HEK293 (cell line): ENCODE results near the gene CEP83.

ENCODE experiments used
- CTCF ChIA-PET: fragments of 350-600 bp; formaldehyde crosslinking; extraction: SDS; loops from one replicate; lab custom pipeline; 2021; ENCODE audit warnings: antibody characterized with exemption; lab: Yijun Ruan, JAX
- POLR2A ChIA-PET: fragments of 300-600 bp; formaldehyde crosslinking; extraction: SDS; loops from one replicate; lab custom pipeline; 2020; ENCODE audit warnings: antibody characterized with exemption, inconsistent platforms; lab: Yijun Ruan, JAX
- H3K27ac ChIP-seq: fragments of 200-500 bp; sonication (Bioruptor generic); 2 replicates; pipeline ENCODE4 v1.5.1; 2014; ENCODE audit warnings: low read depth, low read length, control low read depth, inconsistent platforms; ENCODE audit errors: extremely low read depth
- H3K36me3 ChIP-seq, 2 experiments: fragments of 200-500 bp in 1 of 2; sonication (Bioruptor generic) in 1 of 2; 1 replicate in 1 of 2; 2 replicates in 1 of 2; pipeline ENCODE4 v1.5.1; 2014 to 2017; ENCODE audit warnings: inconsistent platforms in 2 of 2, low read length in 2 of 2; ENCODE audit not compliant: control insufficient read depth in 2 of 2, insufficient read depth in 1 of 2
- H3K4me1 ChIP-seq: fragments of 200-500 bp; sonication (Bioruptor generic); 2 replicates; pipeline ENCODE4 v1.5.1; 2014; ENCODE audit warnings: mild to moderate bottlenecking, low read length, inconsistent platforms; ENCODE audit not compliant: control insufficient read depth, insufficient read depth
- H3K4me3 ChIP-seq: 2 replicates; pipeline ENCODE4 v1.5.1; 2011; ENCODE audit warnings: low read depth, mild to moderate bottlenecking, control low read depth, low read length, moderate library complexity
- H3K9me3 ChIP-seq: fragments of 200-500 bp; sonication (Bioruptor generic); 2 replicates; pipeline ENCODE4 v1.5.1; 2014; ENCODE audit warnings: low read depth, low read length, inconsistent platforms; ENCODE audit not compliant: control insufficient read depth, insufficient read depth
- CTCF ChIP-seq: fragments of 450-650 bp; formaldehyde crosslinking; IDR thresholded peaks from 2 replicates; pipeline ENCODE4 v1.5.1; 2016; ENCODE audit warnings: missing biosample characterization, missing genetic modification characterization
- GLI2 ChIP-seq: fragments of 450-650 bp; formaldehyde crosslinking; IDR thresholded peaks from 2 replicates; pipeline ENCODE4; 2017; ENCODE audit warnings: missing biosample characterization, missing genetic modification characterization, low read depth, borderline replicate concordance
- KLF7 ChIP-seq: fragments of 450-650 bp; formaldehyde crosslinking; IDR thresholded peaks from 2 replicates; pipeline ENCODE4 v1.5.1; 2016; ENCODE audit warnings: missing biosample characterization, missing genetic modification characterization, borderline replicate concordance
- OVOL3 ChIP-seq: fragments of 450-650 bp; formaldehyde crosslinking; IDR thresholded peaks from 2 replicates; pipeline ENCODE4 v1.5.1; 2016; ENCODE audit warnings: missing biosample characterization, missing genetic modification characterization
- SP2 ChIP-seq: fragments of 450-650 bp; formaldehyde crosslinking; IDR thresholded peaks from 2 replicates; pipeline ENCODE4 v1.5.1; 2016; ENCODE audit warnings: missing biosample characterization, missing genetic modification characterization
- WT1 ChIP-seq: fragments of 450-650 bp; formaldehyde crosslinking; IDR thresholded peaks from 2 replicates; pipeline ENCODE4 v1.5.1; 2016; ENCODE audit warnings: missing biosample characterization, missing genetic modification characterization
- ZNF132 ChIP-seq: fragments of 450-650 bp; formaldehyde crosslinking; IDR thresholded peaks from 2 replicates; pipeline ENCODE4 v1.5.1; 2017; ENCODE audit warnings: missing biosample characterization, missing genetic modification characterization, borderline replicate concordance
- ZNF138 ChIP-seq: fragments of 450-650 bp; formaldehyde crosslinking; IDR thresholded peaks from 2 replicates; pipeline ENCODE4 v1.5.1; 2016; ENCODE audit warnings: missing biosample characterization, missing genetic modification characterization, borderline replicate concordance
- ZNF416 ChIP-seq: fragments of 450-650 bp; formaldehyde crosslinking; IDR thresholded peaks from 2 replicates; pipeline ENCODE4 v1.5.1; 2016; ENCODE audit warnings: missing biosample characterization, missing genetic modification characterization
- ZNF48 ChIP-seq: fragments of 450-650 bp; formaldehyde crosslinking; IDR thresholded peaks from 2 replicates; pipeline ENCODE4 v1.5.1; 2016; ENCODE audit warnings: missing biosample characterization, missing genetic modification characterization
- ZNF518A ChIP-seq: fragments of 450-650 bp; formaldehyde crosslinking; conservative IDR thresholded peaks from 2 replicates; pipeline ENCODE4 v1.5.1; 2016; ENCODE audit warnings: low read depth, missing biosample characterization, missing genetic modification characterization
- ZNF521 ChIP-seq: fragments of 450-650 bp; formaldehyde crosslinking; IDR thresholded peaks from 2 replicates; pipeline ENCODE4 v1.5.1; 2017; ENCODE audit warnings: missing biosample characterization, mild to moderate bottlenecking, missing genetic modification characterization
- ZNF677 ChIP-seq: fragments of 450-650 bp; IDR thresholded peaks from 2 replicates; pipeline ENCODE4 v1.5.0; 2018; ENCODE audit warnings: missing biosample characterization, mild to moderate bottlenecking, missing genetic modification characterization, moderate library complexity
- ZNF747 ChIP-seq: fragments of 450-650 bp; formaldehyde crosslinking; IDR thresholded peaks from 2 replicates; pipeline ENCODE4 v1.5.1; 2016; ENCODE audit warnings: missing biosample characterization, missing genetic modification characterization
- ZNF76 ChIP-seq: fragments of 450-650 bp; formaldehyde crosslinking; IDR thresholded peaks from 2 replicates; pipeline ENCODE4; 2016; ENCODE audit warnings: low read depth, missing biosample characterization, missing genetic modification characterization, borderline replicate concordance
- ZNF843 ChIP-seq: fragments of 450-650 bp; formaldehyde crosslinking; IDR thresholded peaks from 2 replicates; pipeline ENCODE4 v1.5.1; 2016; ENCODE audit warnings: missing biosample characterization, missing genetic modification characterization
- ZSCAN30 ChIP-seq: fragments of 450-650 bp; IDR thresholded peaks from 2 replicates; pipeline ENCODE4 v1.5.1; 2018; ENCODE audit warnings: missing biosample characterization, mild to moderate bottlenecking, missing genetic modification characterization, moderate library complexity
- TF ChIP-seq, protein P1 (sequence below): fragments of 450-650 bp; formaldehyde crosslinking; IDR thresholded peaks from 2 replicates; pipeline ENCODE4 v1.5.1; 2017; ENCODE audit warnings: missing biosample characterization, missing genetic modification characterization
- TF ChIP-seq, protein P2 (sequence below): fragments of 450-650 bp; formaldehyde crosslinking; IDR thresholded peaks from 2 replicates; pipeline ENCODE4 v1.5.1; 2016; ENCODE audit warnings: missing biosample characterization, missing genetic modification characterization

Gene CEP83

GRCh38 chr12:94336211-94336925 lies 123.3 kb downstream of the CEP83 start:
- no peak overlapping the region for H3K4me3 ChIP-seq
- H3K4me1 ChIP-seq: no peaks in the 10 kb centered on the region
- CTCF ChIA-PET: interaction anchor here (0.5 kb wide), 1 partner anchor 86 kb away, joined by 3 read pairs; no protein-coding TSS in a partner anchor
- TF ChIP-seq, protein P1, sequence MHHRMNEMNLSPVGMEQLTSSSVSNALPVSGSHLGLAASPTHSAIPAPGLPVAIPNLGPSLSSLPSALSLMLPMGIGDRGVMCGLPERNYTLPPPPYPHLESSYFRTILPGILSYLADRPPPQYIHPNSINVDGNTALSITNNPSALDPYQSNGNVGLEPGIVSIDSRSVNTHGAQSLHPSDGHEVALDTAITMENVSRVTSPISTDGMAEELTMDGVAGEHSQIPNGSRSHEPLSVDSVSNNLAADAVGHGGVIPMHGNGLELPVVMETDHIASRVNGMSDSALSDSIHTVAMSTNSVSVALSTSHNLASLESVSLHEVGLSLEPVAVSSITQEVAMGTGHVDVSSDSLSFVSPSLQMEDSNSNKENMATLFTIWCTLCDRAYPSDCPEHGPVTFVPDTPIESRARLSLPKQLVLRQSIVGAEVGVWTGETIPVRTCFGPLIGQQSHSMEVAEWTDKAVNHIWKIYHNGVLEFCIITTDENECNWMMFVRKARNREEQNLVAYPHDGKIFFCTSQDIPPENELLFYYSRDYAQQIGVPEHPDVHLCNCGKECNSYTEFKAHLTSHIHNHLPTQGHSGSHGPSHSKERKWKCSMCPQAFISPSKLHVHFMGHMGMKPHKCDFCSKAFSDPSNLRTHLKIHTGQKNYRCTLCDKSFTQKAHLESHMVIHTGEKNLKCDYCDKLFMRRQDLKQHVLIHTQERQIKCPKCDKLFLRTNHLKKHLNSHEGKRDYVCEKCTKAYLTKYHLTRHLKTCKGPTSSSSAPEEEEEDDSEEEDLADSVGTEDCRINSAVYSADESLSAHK (tag by site-specific recombination): no peak
- TF ChIP-seq ZNF747 (tag by site-specific recombination): no peak
- TF ChIP-seq ZNF518A (tag by site-specific recombination): no peak
- TF ChIP-seq OVOL3 (tag by site-specific recombination): no peak
- no peaks in the 10 kb centered on the region for H3K9me3 ChIP-seq
- POLR2A ChIA-PET: no interaction called here
- no peak overlapping the region for H3K27ac ChIP-seq
- H3K36me3 ChIP-seq: peaks cover 0 to 5% of the 10 kb centered on the region in 2 experiments; a peak in 2 of 3 replicates

GRCh38 chr12:94333396-94333795 lies 126.3 kb downstream of the CEP83 start:
- Histone ChIP-seq H3K4me3 (no peak overlapping the region), H3K36me3 (peaks cover 4 to 5% of the 10 kb centered on the region in 2 experiments), H3K27ac (no peak overlapping the region), H3K4me1 (no peaks in the 10 kb centered on the region), H3K9me3 (no peaks in the 10 kb centered on the region)
- TF ChIP-seq ZSCAN30 (no peak), GLI2 (tag by site-specific recombination) (no peak), ZNF521 (tag by site-specific recombination) (no peak)
- ChIA-PET POLR2A (no interaction called here), CTCF (interaction anchor here (0.7 to 1.4 kb wide), 2 partner anchors 10 to 325 kb away, joined by 3 read pairs; no protein-coding TSS in a partner anchor)

GRCh38 chr12:94329366-94329765 lies 130.3 kb downstream of the CEP83 start:
- H3K27ac ChIP-seq: no peak overlapping the region
- H3K4me3 ChIP-seq: no peak overlapping the region
- peaks cover 4 to 11% of the 10 kb centered on the region in 2 experiments for H3K36me3 ChIP-seq
- POLR2A ChIA-PET: no interaction called here
- CTCF ChIA-PET: no interaction called here
- H3K4me1 ChIP-seq: no peaks in the 10 kb centered on the region
- no peaks in the 10 kb centered on the region for H3K9me3 ChIP-seq
- TF ChIP-seq ZNF132 (tag by site-specific recombination) (no peak), ZNF677 (tag by site-specific recombination) (no peak), ZNF76 (tag by site-specific recombination) (no peak), ZNF138 (tag by site-specific recombination) (no peak), KLF7 (tag by site-specific recombination) (no peak), ZNF48 (no peak), ZNF416 (tag by site-specific recombination) (no peak), CTCF (tag by site-specific recombination) (no peak), ZNF843 (tag by site-specific recombination) (no peak), WT1 (no peak), SP2 (tag by site-specific recombination) (no peak)
- TF ChIP-seq, protein P2, sequence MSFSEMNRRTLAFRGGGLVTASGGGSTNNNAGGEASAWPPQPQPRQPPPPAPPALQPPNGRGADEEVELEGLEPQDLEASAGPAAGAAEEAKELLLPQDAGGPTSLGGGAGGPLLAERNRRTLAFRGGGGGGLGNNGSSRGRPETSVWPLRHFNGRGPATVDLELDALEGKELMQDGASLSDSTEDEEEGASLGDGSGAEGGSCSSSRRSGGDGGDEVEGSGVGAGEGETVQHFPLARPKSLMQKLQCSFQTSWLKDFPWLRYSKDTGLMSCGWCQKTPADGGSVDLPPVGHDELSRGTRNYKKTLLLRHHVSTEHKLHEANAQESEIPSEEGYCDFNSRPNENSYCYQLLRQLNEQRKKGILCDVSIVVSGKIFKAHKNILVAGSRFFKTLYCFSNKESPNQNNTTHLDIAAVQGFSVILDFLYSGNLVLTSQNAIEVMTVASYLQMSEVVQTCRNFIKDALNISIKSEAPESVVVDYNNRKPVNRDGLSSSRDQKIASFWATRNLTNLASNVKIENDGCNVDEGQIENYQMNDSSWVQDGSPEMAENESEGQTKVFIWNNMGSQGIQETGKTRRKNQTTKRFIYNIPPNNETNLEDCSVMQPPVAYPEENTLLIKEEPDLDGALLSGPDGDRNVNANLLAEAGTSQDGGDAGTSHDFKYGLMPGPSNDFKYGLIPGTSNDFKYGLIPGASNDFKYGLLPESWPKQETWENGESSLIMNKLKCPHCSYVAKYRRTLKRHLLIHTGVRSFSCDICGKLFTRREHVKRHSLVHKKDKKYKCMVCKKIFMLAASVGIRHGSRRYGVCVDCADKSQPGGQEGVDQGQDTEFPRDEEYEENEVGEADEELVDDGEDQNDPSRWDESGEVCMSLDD (tag by site-specific recombination): no peak
